Measurements from ENCODE around the gene SEC23B.
"Not testable (repeated sequence)": the region's sequence is repeated elsewhere in the genome, so short reads cannot be mapped to it uniquely, and the experiment has no call there.

The SEC23B gene

DNA sequence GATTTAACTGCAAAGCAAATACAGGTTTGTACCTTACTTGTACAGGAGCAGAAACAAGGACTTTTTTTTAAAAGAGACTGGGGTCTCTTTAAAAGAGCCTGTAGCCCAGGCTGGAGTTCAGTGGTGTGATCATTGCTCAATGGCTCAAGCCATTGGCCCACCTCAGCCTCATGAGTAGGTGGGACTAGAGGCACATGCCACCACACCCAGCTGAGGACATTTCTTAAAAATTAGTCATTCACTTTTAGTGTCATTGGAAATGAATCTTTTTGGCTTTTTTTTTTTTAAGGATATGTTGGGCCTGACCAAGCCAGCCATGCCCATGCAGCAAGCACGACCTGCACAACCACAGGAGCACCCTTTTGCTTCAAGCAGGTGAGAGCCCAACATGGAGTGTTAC lies 16.9 kb downstream of the SEC23B start:
- DNase-seq (ENCODE audit: low read depth, low spot score) = no peak

DNA sequence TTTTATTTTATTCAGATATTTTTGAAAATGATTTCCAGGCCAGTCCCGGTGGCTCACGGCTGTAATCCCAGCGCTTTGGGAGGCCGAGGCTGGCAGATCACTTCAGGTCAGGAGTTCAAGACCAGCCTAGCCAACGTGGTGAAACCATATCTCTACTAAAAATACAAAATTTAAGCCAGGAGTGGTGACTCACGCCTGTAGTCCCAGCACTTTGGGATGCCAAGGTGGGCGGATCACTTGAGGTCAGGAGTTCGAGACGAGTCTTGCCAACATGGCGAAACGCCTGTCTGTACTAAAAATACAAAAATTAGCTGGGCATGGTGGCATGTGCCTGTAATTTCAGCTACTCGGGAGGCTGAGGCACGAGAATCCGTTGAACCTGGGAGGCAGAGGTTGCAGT lies 19.0 kb downstream of the SEC23B start:
- not testable (repeated sequence) for DNase-seq (ENCODE audit: low read depth, low spot score)

DNA sequence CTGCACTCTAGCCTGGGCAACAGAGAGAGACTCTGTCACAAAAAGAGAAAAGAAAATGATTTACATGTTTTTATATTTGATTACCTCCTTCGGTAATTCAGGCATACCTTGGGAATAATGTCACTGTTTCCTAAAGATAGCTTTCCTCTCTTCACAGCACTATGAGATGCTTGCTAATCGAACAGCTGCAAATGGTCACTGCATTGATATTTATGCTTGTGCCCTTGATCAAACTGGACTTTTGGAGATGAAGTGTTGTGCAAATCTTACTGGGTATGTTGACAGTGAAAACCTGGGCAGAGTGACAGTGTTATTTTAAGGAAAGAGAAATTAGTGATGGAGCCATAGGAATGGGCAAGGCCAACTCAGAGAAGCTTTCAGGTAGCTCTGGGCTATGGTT lies 19.6 kb downstream of the SEC23B start:
- no peak for DNase-seq (ENCODE audit: low read depth, low spot score)

- DNase-seq (ENCODE audit: low read depth, low spot score) = no peak
Observed at GRCh38 chr20:18527836-18528235, 20.1 kb downstream of the SEC23B start.

GRCh38 chr20:18529041-18529440 lies 21.3 kb downstream of the SEC23B start:
- no peak for DNase-seq (ENCODE audit: low read depth, low spot score)

DNA sequence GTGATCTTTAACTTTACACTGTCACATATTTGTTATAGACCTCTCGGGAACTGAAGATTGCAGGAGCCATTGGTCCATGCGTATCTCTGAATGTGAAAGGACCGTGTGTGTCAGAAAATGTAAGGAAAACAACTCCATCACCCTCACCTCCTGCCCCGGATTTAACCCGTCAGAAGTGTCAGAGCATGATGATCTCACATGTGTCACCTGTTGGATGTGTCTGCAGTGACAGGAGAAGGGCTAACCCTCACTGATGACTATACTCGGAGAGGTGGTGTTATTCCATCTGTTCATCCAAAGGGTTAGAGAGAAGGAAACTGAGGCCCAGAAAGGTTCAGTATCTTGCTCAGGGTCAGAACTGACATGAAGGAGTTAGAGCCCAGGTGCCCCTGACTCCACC lies 24.9 kb downstream of the SEC23B start:
- DNase-seq (ENCODE audit: low read depth, low spot score) = no peak

DNA sequence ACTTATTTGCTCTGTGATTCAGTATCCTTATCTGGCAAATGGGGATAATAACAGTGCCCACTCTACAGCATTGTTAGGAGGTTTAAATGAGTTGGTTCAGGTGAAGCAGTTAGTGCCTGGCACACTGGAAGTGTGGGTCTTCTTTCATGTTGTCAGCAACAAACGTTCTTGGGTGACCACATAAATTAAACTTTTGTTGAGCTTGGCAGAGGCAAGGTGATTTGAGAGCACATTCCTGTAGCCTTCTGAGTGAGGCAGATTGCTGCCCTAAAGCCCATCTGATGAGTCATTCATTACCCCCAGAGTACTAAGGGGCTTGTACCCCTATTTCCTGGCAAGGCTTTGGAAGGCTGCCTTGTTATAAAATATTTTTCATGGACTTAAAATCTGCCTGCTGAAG lies 25.8 kb downstream of the SEC23B start:
- DNase-seq (ENCODE audit: low read depth, low spot score) = no peak

DNA sequence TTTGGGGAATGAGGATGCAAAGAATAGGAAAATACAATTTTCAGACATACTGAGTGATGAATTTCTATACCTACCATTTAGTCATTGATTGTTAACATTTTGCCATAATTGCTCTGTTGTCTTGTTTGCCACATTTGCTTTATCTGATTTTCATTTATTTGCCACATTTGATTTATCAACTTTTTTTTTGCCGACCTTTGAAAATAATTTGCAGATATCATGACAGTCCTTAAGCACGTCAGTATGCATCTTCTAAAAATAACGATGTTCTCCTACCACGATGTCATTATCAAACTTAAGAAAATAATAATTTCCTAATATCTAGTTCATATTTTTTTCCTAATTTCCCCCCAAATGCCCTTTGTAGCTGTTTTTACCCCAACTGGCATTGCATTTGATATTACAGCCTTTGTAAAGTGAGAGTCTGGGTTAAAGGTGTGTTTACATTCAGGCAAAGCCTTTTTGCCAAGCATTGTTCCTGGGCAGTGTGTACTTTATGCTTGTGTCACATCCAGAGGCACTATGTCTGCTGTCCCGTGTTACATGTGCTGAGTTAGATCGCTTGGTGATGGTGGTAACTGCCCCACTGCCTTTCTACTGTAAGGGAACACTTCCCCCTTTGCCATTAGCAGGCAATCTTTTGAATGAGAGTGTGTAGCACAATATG lies 26.4 kb downstream of the SEC23B start:
- DNase-seq (ENCODE audit: low read depth, low spot score) = no peak

DNA sequence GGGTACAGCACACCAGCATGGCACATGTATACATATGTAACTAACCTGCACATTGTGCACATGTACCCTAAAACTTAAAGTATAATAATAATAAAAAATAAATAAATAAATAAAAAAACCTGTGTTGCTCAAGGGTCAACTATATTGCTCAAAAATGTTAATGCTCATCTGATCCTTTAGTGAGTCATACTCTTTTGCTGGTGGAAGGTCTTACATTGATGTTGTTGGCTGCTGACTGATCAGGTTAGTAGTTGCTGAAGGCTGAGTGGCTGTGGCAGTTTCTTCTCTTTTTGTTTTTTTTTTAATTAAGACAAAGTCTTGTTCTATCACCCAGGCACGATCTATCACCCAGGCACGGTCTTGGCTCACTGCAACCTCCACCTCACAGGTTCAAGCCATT lies 29.9 kb downstream of the SEC23B start:
- DNase-seq (ENCODE audit: low read depth, low spot score) = no peak

GRCh38 chr20:18541741-18542140 lies 34.0 kb downstream of the SEC23B start:
- no peak for DNase-seq (ENCODE audit: low read depth, low spot score)

- DNase-seq (ENCODE audit: low read depth, low spot score) = no peak
Observed at GRCh38 chr20:18543216-18543615, 35.5 kb downstream of the SEC23B start.

- DNase-seq (ENCODE audit: low read depth, low spot score) = no peak
Observed at GRCh38 chr20:18543932-18544331, 36.2 kb downstream of the SEC23B start.

- no peak for DNase-seq (ENCODE audit: low read depth, low spot score)
Observed at GRCh38 chr20:18545566-18545965, 37.8 kb downstream of the SEC23B start.

GRCh38 chr20:18548465-18548864 lies 40.7 kb downstream of the SEC23B start:
- no peak for DNase-seq (ENCODE audit: low read depth, low spot score)

DNA sequence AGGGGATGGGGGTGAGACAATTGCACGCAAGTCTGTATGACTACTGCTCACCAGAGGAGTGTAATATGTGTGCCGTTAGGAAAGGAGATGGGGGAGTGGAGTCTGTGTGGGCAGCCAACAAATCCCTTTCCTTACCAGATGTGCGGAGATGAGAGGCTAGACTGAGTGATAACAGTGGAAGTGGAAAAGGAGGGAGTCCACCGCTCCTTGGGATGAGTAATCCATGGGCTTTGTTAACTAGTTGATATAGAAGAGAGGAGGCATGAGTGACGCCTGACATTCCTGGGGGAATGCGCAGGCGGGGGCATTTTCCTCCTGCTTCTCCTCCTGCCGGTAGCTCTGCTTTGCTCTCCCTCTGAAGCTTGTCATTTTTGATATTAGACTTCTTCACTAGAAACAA lies 46.0 kb downstream of the SEC23B start:
- no peak for DNase-seq (ENCODE audit: low read depth, low spot score)

GRCh38 chr20:18566892-18567738 lies 59.4 kb downstream of the SEC23B start, which contains the start of gene SMIM26:
SMIM26 (plus strand) TSS chr20:18567432; CDS start chr20:18567479, 47 bp downstream.
- peak; percentile 88 for DNase-seq (ENCODE audit: low read depth, low spot score)

GRCh38 chr20:18567739-18568091 lies 60.0 kb downstream of the SEC23B start:
- no peak for DNase-seq (ENCODE audit: low read depth, low spot score)

GRCh38 chr20:18571009-18571408 lies 63.3 kb downstream of the SEC23B start:
- no peak for DNase-seq (ENCODE audit: low read depth, low spot score)

DNA sequence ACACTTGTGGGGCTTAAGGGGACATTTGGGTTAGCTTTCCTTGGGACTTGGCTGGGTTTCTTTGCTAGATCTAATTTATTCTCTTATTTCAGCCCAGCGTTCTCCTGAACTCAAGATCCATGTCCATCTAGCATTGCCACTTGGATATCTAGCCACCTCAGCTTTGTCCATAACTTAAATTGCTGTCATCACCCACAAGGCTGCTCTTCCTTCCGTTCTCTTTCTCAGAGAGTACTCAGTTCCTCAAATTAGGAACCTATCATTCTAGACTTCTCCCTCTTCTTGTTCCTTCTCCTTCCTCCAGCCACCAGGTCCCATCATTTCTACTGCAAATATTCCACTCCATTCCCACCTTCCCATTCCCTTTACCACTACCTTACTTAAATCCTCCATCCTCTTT lies 63.8 kb downstream of the SEC23B start:
- no peak for DNase-seq (ENCODE audit: low read depth, low spot score)

- DNase-seq (ENCODE audit: low read depth, low spot score) = no peak
Observed at GRCh38 chr20:18577942-18578341, 70.2 kb downstream of the SEC23B start.

DNA sequence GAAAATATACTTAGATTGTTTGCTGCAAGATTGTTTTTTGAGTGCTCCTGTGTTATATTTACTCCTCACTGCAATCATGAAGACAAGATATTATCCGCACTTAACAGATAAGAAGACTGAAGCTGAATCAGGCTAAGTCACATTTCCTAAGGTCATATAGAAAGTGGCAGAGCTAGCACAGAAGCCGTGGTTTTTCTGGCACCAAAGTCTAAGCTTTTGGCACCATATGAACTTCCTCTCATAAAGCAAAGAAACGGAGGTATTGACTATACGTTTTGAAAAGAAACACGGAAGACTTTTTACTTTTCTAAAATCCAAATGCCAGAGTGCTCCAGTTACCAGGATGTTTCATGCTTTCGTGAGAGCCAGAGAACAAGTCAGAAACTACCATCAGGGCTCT lies 70.8 kb downstream of the SEC23B start:
- no peak for DNase-seq (ENCODE audit: low read depth, low spot score)

DNA sequence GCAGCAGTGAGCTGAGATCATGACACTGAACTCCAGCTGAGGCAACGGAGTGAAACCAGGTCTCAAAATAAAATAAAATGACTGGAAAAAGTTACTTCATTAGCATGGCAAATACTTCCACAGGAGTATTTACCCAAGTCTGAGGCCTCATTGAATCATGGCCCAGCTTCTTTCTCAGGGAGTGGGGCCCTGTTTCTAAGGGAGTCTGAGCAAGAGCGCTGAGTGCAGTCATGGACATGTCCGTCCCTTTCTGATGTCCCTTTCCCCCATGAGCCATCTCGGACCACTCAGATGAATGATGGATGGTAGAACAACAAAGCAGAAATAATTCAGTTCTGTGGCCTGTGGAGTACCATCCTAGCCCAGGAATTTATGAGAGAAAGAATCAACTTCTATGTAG lies 72.3 kb downstream of the SEC23B start:
- DNase-seq (ENCODE audit: low read depth, low spot score) = no peak

- DNase-seq (ENCODE audit: low read depth, low spot score) = no peak
Observed at GRCh38 chr20:18585134-18585533, 77.4 kb downstream of the SEC23B start.
